Mesenchymal stem cell (in vitro differentiated cells and primary cell): Measurements from ENCODE around the gene MBIP.

Experiments
- DNase-seq: peaks from one replicate; pipeline ENCODE4 v3.0.0-alpha.2; 2013
- H2AFZ ChIP-seq: one replicate; pipeline ENCODE4 v1.6.1; 2013; ENCODE audit warnings: low read depth, mild to moderate bottlenecking, control low read depth, inconsistent platforms, low read length, moderate library complexity
- H2AK5ac ChIP-seq: 2 replicates; pipeline ENCODE4 v1.6.1; 2013; ENCODE audit warnings: low read length, moderate library complexity, mild to moderate bottlenecking, inconsistent platforms; ENCODE audit not compliant: severe bottlenecking
- H2BK120ac ChIP-seq: one replicate; pipeline ENCODE4 v1.6.1; 2013; ENCODE audit warnings: low read depth, mild to moderate bottlenecking, inconsistent platforms, low read length, moderate library complexity
- H2BK12ac ChIP-seq, 2 experiments: one replicate each; pipeline ENCODE4 v1.6.1; 2013; ENCODE audit warnings: inconsistent platforms in 2 of 2, low read length in 2 of 2, mild to moderate bottlenecking in 2 of 2, moderate library complexity in 2 of 2, control low read depth in 1 of 2
- H2BK15ac ChIP-seq: one replicate; pipeline ENCODE4 v1.6.1; 2013; ENCODE audit warnings: mild to moderate bottlenecking, low read depth, inconsistent platforms; ENCODE audit not compliant: poor library complexity, severe bottlenecking
- H2BK5ac ChIP-seq: 2 replicates; pipeline ENCODE4 v1.6.1; 2013; ENCODE audit warnings: low read depth, mild to moderate bottlenecking, low read length, control low read depth, inconsistent platforms; ENCODE audit not compliant: poor library complexity, severe bottlenecking
- H3K14ac ChIP-seq, 2 experiments: one replicate each; pipeline ENCODE4 v1.6.1; 2013; ENCODE audit warnings: inconsistent platforms in 2 of 2, low read length in 2 of 2, control low read depth in 1 of 2, mild to moderate bottlenecking in 1 of 2, moderate library complexity in 1 of 2
- H3K18ac ChIP-seq, 2 experiments: one replicate each; pipeline ENCODE4 v1.6.1; 2013; ENCODE audit warnings: inconsistent platforms in 2 of 2, low read length in 2 of 2, control low read depth in 1 of 2, low read depth in 1 of 2, mild to moderate bottlenecking in 1 of 2
- H3K23ac ChIP-seq, 2 experiments: one replicate each; pipeline ENCODE4 v1.6.1; 2013; ENCODE audit warnings: inconsistent platforms in 2 of 2, low read length in 2 of 2, mild to moderate bottlenecking in 2 of 2, moderate library complexity in 2 of 2, control low read depth in 1 of 2
- H3K27ac ChIP-seq: 2 replicates; pipeline ENCODE4 v1.5.1; 2013; ENCODE audit warnings: mild to moderate bottlenecking, moderate library complexity, low read length, control low read depth, inconsistent platforms; ENCODE audit not compliant: poor library complexity, severe bottlenecking
- H3K27me3 ChIP-seq, 2 experiments: 2 replicates each; pipeline versions ENCODE4 v1.6.1 to v1.7.0; 2013; ENCODE audit warnings: low read length in 2 of 2, mild to moderate bottlenecking in 2 of 2, moderate library complexity in 2 of 2, control low read depth in 1 of 2, inconsistent platforms in 1 of 2; ENCODE audit not compliant: control insufficient read depth in 1 of 2, insufficient read depth in 1 of 2
- H3K36me3 ChIP-seq, 2 experiments: 2 replicates each; pipeline versions ENCODE4 v1.6.1 to v1.7.0; 2013; ENCODE audit warnings: low read length in 2 of 2, control low read depth in 1 of 2, inconsistent platforms in 1 of 2, low read depth in 1 of 2, mild to moderate bottlenecking in 1 of 2; ENCODE audit not compliant: insufficient read depth in 2 of 2, control insufficient read depth in 1 of 2
- H3K4ac ChIP-seq, 2 experiments: one replicate each; pipeline ENCODE4 v1.6.1; 2013; ENCODE audit warnings: inconsistent platforms in 2 of 2, low read length in 2 of 2, mild to moderate bottlenecking in 2 of 2, moderate library complexity in 2 of 2, control low read depth in 1 of 2, low read depth in 1 of 2
- H3K4me1 ChIP-seq: 2 replicates; pipeline ENCODE4 v1.6.1; 2013; ENCODE audit warnings: low read depth, low read length, control low read depth; ENCODE audit not compliant: control insufficient read depth, insufficient read depth
- H3K4me2 ChIP-seq: 2 replicates; pipeline ENCODE4 v1.6.1; 2013; ENCODE audit warnings: low read length, mild to moderate bottlenecking, inconsistent platforms; ENCODE audit not compliant: poor library complexity, severe bottlenecking
- H3K4me3 ChIP-seq, 2 experiments: 2 replicates each; pipeline versions ENCODE4 v1.5.1 to v1.7.0; 2013; ENCODE audit warnings: low read length in 2 of 2, mild to moderate bottlenecking in 2 of 2, control low read depth in 1 of 2, low read depth in 1 of 2; ENCODE audit not compliant: insufficient read depth in 1 of 2
- H3K79me1 ChIP-seq: replicated peaks from 2 replicates; pipeline ENCODE4 v1.6.1; 2013; ENCODE audit warnings: mild to moderate bottlenecking, control low read depth, low read length, inconsistent platforms; ENCODE audit not compliant: poor library complexity, severe bottlenecking
- H3K9ac ChIP-seq: 2 replicates; pipeline ENCODE4 v1.7.0; 2013; ENCODE audit warnings: mild to moderate bottlenecking, low read length, moderate library complexity
- H3K9me3 ChIP-seq: 2 replicates; pipeline ENCODE4 v1.7.0; 2013; ENCODE audit warnings: mild to moderate bottlenecking, low read length; ENCODE audit not compliant: control insufficient read depth
- H4K8ac ChIP-seq: one replicate; pipeline ENCODE4 v1.6.1; 2013; ENCODE audit warnings: inconsistent platforms, mild to moderate bottlenecking, low read length, moderate library complexity
- H4K91ac ChIP-seq: one replicate; pipeline ENCODE4 v1.6.1; 2013; ENCODE audit warnings: mild to moderate bottlenecking, low read length, inconsistent platforms
- WGBS: methylation state at CpG from one replicate; pipeline ENCODE4 v1.1.7; 2013; ENCODE audit warnings: mixed read lengths; 5-methylcytosine and 5-hydroxymethylcytosine counted together

MBIP gene

DNA sequence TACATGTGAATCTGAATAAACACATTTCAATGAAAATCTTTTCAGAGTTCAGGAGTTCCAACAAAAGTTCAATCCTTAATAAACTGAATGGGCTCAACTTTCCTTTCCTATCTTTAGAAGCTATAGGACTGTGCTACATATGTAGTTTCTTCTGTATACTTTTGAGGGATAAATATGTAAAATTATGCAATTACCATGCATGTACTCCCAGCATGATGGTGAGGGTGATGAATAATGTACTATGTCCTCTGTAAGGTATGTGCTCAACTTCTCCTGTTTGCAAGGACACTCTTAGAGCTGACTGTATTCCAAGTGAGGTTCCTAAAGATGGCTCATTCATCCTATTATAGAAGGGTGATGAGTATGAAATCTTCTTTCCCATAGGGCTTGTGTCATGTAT is 15.5 kb downstream of the MBIP start:
- Histone ChIP-seq H3K9ac (no peak overlapping the region), H3K14ac (no peak overlapping the region), H3K9me3 (no peaks in the 10 kb centered on the region), H2BK5ac (no peak overlapping the region), H2AK5ac (no peak overlapping the region), H3K4ac (no peak overlapping the region), H4K91ac (no peak overlapping the region), H3K4me2 (no peak overlapping the region), H4K8ac (no peak overlapping the region), H3K4me3 (no peak overlapping the region), H3K4me1 (no peaks in the 10 kb centered on the region), H3K79me1 (peaks cover 8% of the 10 kb centered on the region), H2AFZ (no peak overlapping the region), H2BK12ac (no peak overlapping the region), H3K27ac (no peak overlapping the region), H2BK120ac (no peak overlapping the region), H3K23ac (no peak overlapping the region), H3K27me3 (no peaks in the 10 kb centered on the region), H2BK15ac (no peak overlapping the region), H3K18ac (no peak overlapping the region), H3K36me3 (peaks cover 12 to 77% of the 10 kb centered on the region in 2 experiments)
- DNase-seq: no peak

GRCh38 chr14:36303960-36304359 is 16.5 kb downstream of the MBIP start:
- no peak for DNase-seq
- Histone ChIP-seq H2BK12ac (no peak overlapping the region), H2BK5ac (no peak overlapping the region), H3K36me3 (peaks cover 8 to 76% of the 10 kb centered on the region in 2 experiments), H4K8ac (no peak overlapping the region), H3K9me3 (no peaks in the 10 kb centered on the region), H3K27me3 (no peaks in the 10 kb centered on the region), H2AK5ac (no peak overlapping the region), H3K14ac (no peak overlapping the region), H2BK15ac (no peak overlapping the region), H3K4ac (no peak overlapping the region), H2AFZ (no peak overlapping the region), H3K9ac (no peak overlapping the region), H4K91ac (no peak overlapping the region), H2BK120ac (no peak overlapping the region), H3K27ac (no peak overlapping the region), H3K4me3 (no peak overlapping the region), H3K4me1 (no peaks in the 10 kb centered on the region), H3K79me1 (peaks cover 6% of the 10 kb centered on the region), H3K18ac (no peak overlapping the region), H3K4me2 (no peak overlapping the region), H3K23ac (no peak overlapping the region)
- WGBS: 98% methylated on average over 3 of the region's 4 CpGs

- no peak overlapping the region for H4K91ac ChIP-seq
- no peak overlapping the region for H3K4ac ChIP-seq
- no peak for DNase-seq
- no peak overlapping the region for H2BK15ac ChIP-seq
- H2BK120ac ChIP-seq: no peak overlapping the region
- WGBS: 99% methylated on average over 2 of the region's 2 CpGs
- H3K27ac ChIP-seq: no peak overlapping the region
- no peak overlapping the region for H3K4me3 ChIP-seq
- H2AK5ac ChIP-seq: no peak overlapping the region
- H3K9ac ChIP-seq: no peak overlapping the region
- H3K36me3 ChIP-seq: peaks cover 8 to 76% of the 10 kb centered on the region in 2 experiments
- H3K79me1 ChIP-seq: peaks cover 6% of the 10 kb centered on the region
- H3K4me1 ChIP-seq: no peaks in the 10 kb centered on the region
- H3K18ac ChIP-seq: no peak overlapping the region
- no peaks in the 10 kb centered on the region for H3K27me3 ChIP-seq
- no peak overlapping the region for H3K14ac ChIP-seq
- no peak overlapping the region for H3K4me2 ChIP-seq
- H2BK5ac ChIP-seq: no peak overlapping the region
- H4K8ac ChIP-seq: no peak overlapping the region
- H3K23ac ChIP-seq: no peak overlapping the region
- no peaks in the 10 kb centered on the region for H3K9me3 ChIP-seq
- H2AFZ ChIP-seq: no peak overlapping the region
- no peak overlapping the region for H2BK12ac ChIP-seq
These were observed 17.6 kb downstream of the MBIP start for GRCh38 chr14:36302823-36303222.

DNA sequence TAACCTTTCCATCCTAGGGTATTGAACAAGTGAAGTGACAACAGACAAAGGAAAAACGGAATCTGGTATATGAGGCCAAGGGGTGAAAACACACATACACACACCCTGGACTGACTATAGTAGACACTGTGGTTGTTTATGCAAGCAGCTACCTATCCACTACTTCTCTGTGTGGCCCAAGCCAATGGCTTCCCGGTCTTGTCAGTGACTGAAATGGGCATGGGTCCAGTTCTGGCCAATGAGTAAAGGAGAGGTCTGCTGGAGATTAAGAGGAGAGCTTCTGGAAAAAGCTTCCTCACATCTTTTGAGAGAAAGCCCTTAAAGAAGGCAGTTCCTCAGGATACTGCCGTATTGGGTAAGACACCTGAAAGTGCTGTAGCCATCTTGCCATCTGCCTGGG is 19.3 kb downstream of the MBIP start:
- Histone ChIP-seq H3K4me2 (no peak overlapping the region), H3K4ac (no peak overlapping the region), H2BK5ac (no peak overlapping the region), H2BK120ac (no peak overlapping the region), H3K4me1 (no peaks in the 10 kb centered on the region), H3K18ac (no peak overlapping the region), H3K27ac (no peak overlapping the region), H3K79me1 (peaks cover 6% of the 10 kb centered on the region), H2AFZ (no peak overlapping the region), H3K23ac (no peak overlapping the region), H2BK12ac (no peak overlapping the region), H2BK15ac (no peak overlapping the region), H3K4me3 (no peak overlapping the region), H4K8ac (no peak overlapping the region), H3K27me3 (no peaks in the 10 kb centered on the region), H2AK5ac (no peak overlapping the region), H3K9ac (no peak overlapping the region), H4K91ac (no peak overlapping the region), H3K14ac (no peak overlapping the region), H3K9me3 (no peaks in the 10 kb centered on the region), H3K36me3 (peaks cover 10 to 78% of the 10 kb centered on the region in 2 experiments)
- whole genome bisulfite sequencing: 100% methylated on average over 2 of the region's 3 CpGs
- no peak for DNase-seq
